Gastroesophageal sphincter (tissue), 4 donors: Measurements from ENCODE around the gene DNA2. TPM values are rescaled to one million over a fixed set of nuclear protein-coding genes. Genes with fewer than 3 reads are reported as not detected.

Source experiments
- ATAC-seq: fragments of 150-250 bp; one replicate; pipeline ENCODE4 v1.9.1; 2016; ENCODE audit warnings: mild to moderate bottlenecking, moderate library complexity
- H3K27ac ChIP-seq, 4 donors: fragments of 200-600 bp; sonication (generic) in 3 of 4; 1 replicate in 3 of 4; 2 replicates in 1 of 4; pipeline ENCODE4 v1.5.1; 2016 to 2019
- H3K27me3 ChIP-seq: fragments of 200-600 bp; sonication (generic); one replicate; pipeline ENCODE4 v1.5.1; 2019
- H3K36me3 ChIP-seq, 2 donors: fragments of 200-600 bp; sonication (generic); one replicate each; pipeline ENCODE4 v1.5.1; 2019; ENCODE audit warnings: control low read depth in 1 of 2
- H3K4me1 ChIP-seq, 3 donors: fragments of 200-600 bp; sonication (generic); 1 replicate in 2 of 3; 2 replicates in 1 of 3; pipeline ENCODE4 v1.5.1; 2016 to 2019; ENCODE audit warnings: control low read depth in 2 of 3
- H3K4me3 ChIP-seq, 2 donors: fragments of 200-600 bp; sonication (generic); one replicate each; pipeline ENCODE4 v1.5.1; 2019; ENCODE audit warnings: mild to moderate bottlenecking in 1 of 2, moderate library complexity in 1 of 2
- H3K9me3 ChIP-seq, 3 donors: fragments of 200-600 bp; sonication (generic); one replicate each; pipeline ENCODE4 v1.5.1; 2017 to 2019; ENCODE audit warnings: control low read depth in 2 of 3
- CTCF ChIP-seq, 4 experiments: fragments of 200-600 bp in 2 of 4; fragments of 450-650 bp in 2 of 4; sonication (generic) in 1 of 4; IDR thresholded peaks; one replicate each; pipeline ENCODE4 v1.5.1; 2017 to 2019; ENCODE audit warnings: antibody characterized with exemption in 4 of 4, mild to moderate bottlenecking in 2 of 4, moderate library complexity in 2 of 4
- EP300 ChIP-seq: sonication (generic); formaldehyde crosslinking; IDR thresholded peaks from one replicate; pipeline ENCODE4 v1.6.1; 2017; ENCODE audit warnings: antibody characterized with exemption, mild to moderate bottlenecking
- POLR2A ChIP-seq, 2 donors: fragments of 450-650 bp; IDR thresholded peaks; one replicate each; pipeline ENCODE4 v1.6.1; 2017; ENCODE audit warnings: antibody characterized with exemption in 2 of 2, mild to moderate bottlenecking in 2 of 2, moderate library complexity in 1 of 2
- POLR2AphosphoS5 ChIP-seq: sonication (generic); formaldehyde crosslinking; IDR thresholded peaks from one replicate; pipeline ENCODE4 v1.6.1; 2017; ENCODE audit warnings: antibody characterized with exemption
- WGBS, 2 donors: methylation state at CpG; one replicate each; pipeline ENCODE4 v1.1.5; 2018; ENCODE audit warnings: low coverage in 1 of 2; 5-methylcytosine and 5-hydroxymethylcytosine counted together
- total RNA-seq, 4 donors: library from RNA; depleted of rRNA; stranded (reverse); fragments of >200 nt; gene quantifications; one replicate each; pipeline ENCODE4 v1.1.0, GENCODE V29; 2016

DNA2 gene
- total RNA-seq, 4 donors from 2014 or later = 0.85 to 3.0 (median 2.1) TPM

- ATAC-seq = no peak
- TF ChIP-seq POLR2A (IDR thresholded peaks at IDR 0.05) (no peak), EP300 (no peak), CTCF (IDR thresholded peaks at IDR 0.05) (no peak), POLR2AphosphoS5 (no peak)
- WGBS, 2 donors = 54 to 89% methylated on average over 1 of the region's 1 CpG
- no peaks in the 10 kb centered on the region for H3K9me3 ChIP-seq
- H3K27ac ChIP-seq = no peak overlapping the region
- no peaks in the 10 kb centered on the region for H3K27me3 ChIP-seq
- H3K4me1 ChIP-seq = peaks cover 0 to 30% (median 0%) of the 10 kb centered on the region in 3 donors
- peaks cover 0 to 48% of the 10 kb centered on the region in 2 donors for H3K36me3 ChIP-seq
- H3K4me3 ChIP-seq = no peak overlapping the region
Observed at GRCh38 chr10:68402276-68402675, 69.5 kb downstream of the DNA2 start.

- WGBS, 2 donors = 89 to 100% methylated on average over 1 of the region's 1 CpG
- no peaks in the 10 kb centered on the region for H3K9me3 ChIP-seq
- no peak overlapping the region for H3K4me3 ChIP-seq
- no peak overlapping the region for H3K27ac ChIP-seq
- no peak for ATAC-seq
- no peaks in the 10 kb centered on the region for H3K4me1 ChIP-seq
- no peak for TF ChIP-seq POLR2AphosphoS5
- no peak for TF ChIP-seq EP300
- no peak for TF ChIP-seq POLR2A (IDR thresholded peaks at IDR 0.05)
- no peak for TF ChIP-seq CTCF (IDR thresholded peaks at IDR 0.05)
- H3K36me3 ChIP-seq = peaks cover 0 to 93% of the 10 kb centered on the region in 2 donors
- no peaks in the 10 kb centered on the region for H3K27me3 ChIP-seq
Observed at GRCh38 chr10:68397005-68397404, 74.8 kb downstream of the DNA2 start.

DNA sequence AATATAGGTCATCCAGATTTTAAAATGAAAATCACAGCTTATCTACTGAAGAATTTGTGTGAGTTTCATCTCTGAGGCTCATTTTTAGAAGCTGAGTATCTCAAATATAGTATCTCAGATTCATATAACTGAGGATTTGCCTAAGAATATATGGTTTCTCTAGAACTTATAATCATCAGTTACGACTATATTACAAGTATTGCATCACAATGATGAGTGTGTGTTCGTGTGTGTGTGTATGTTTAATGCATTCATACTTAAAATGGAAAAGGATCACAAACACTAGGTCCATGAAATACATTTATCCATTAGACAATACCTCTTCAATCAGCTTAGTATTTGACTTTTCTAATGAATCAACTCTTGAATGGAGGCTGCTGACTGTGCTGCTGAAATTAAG is 86.0 kb downstream of the DNA2 start:
- Histone ChIP-seq H3K27me3 (no peaks in the 10 kb centered on the region), H3K27ac (no peak overlapping the region), H3K4me3 (no peak overlapping the region), H3K9me3 (no peaks in the 10 kb centered on the region), H3K36me3 (peaks cover 0 to 99% of the 10 kb centered on the region in 2 donors), H3K4me1 (no peaks in the 10 kb centered on the region)
- TF ChIP-seq POLR2A (IDR thresholded peaks at IDR 0.05) = no peak
- TF ChIP-seq EP300 = no peak
- TF ChIP-seq POLR2AphosphoS5 = no peak
- TF ChIP-seq CTCF (IDR thresholded peaks at IDR 0.05) = no peak
- 80 to 81% methylated on average over 2 of the region's 2 CpGs for WGBS, 2 donors
- ATAC-seq = no peak

- 75% methylated on average over 1 of the region's 1 CpG; no CpG with 5 or more reads in 1 of the 2 donors for WGBS, 2 donors
- Histone ChIP-seq H3K4me3 (no peak overlapping the region), H3K27me3 (no peaks in the 10 kb centered on the region), H3K36me3 (peaks cover 0 to 97% of the 10 kb centered on the region in 2 donors), H3K9me3 (peaks cover 0 to 17% (median 0%) of the 10 kb centered on the region in 3 donors), H3K27ac (no peak overlapping the region), H3K4me1 (no peaks in the 10 kb centered on the region)
- no peak for ATAC-seq
- no peak for TF ChIP-seq CTCF (IDR thresholded peaks at IDR 0.05)
- no peak for TF ChIP-seq POLR2AphosphoS5
Observed at GRCh38 chr10:68371604-68372003, 100.2 kb downstream of the DNA2 start.

GRCh38 chr10:68367121-68367520 is 104.7 kb downstream of the DNA2 start:
- Histone ChIP-seq H3K4me3 (no peak overlapping the region), H3K4me1 (no peaks in the 10 kb centered on the region), H3K36me3 (peaks cover 0 to 90% of the 10 kb centered on the region in 2 donors), H3K27ac (no peak overlapping the region), H3K27me3 (no peaks in the 10 kb centered on the region), H3K9me3 (peaks cover 0 to 11% (median 0%) of the 10 kb centered on the region in 3 donors)
- TF ChIP-seq POLR2AphosphoS5 (no peak), POLR2A (IDR thresholded peaks at IDR 0.05) (no peak), CTCF (IDR thresholded peaks at IDR 0.05) (no peak), EP300 (no peak)
- WGBS, 2 donors = 73 to 90% methylated on average over 2 of the region's 2 CpGs
- no peak for ATAC-seq
